Measurements from ENCODE around the gene GSPT2. TPM values are rescaled to one million over a fixed set of nuclear protein-coding genes. Genes with fewer than 3 reads are reported as not detected.

Gene GSPT2
- total RNA-seq, result 5.2 and 8.0 TPM in 2 replicates

GRCh38 chrX:51743179-51743957, at the start of gene GSPT2:
GSPT2 (plus strand) TSS chrX:51743442; CDS start chrX:51743627, 185 bp downstream.

GRCh38 chrX:51710277-51711164, 32.7 kb upstream of the GSPT2 start, which contains the start of gene CENPVL1:
CENPVL1 (plus strand) TSS chrX:51710512; CDS start chrX:51710512, 0 bp downstream.

Other genes with a start within 250 kb of the GSPT2 start
- gene NUDT11, start 246.8 kb upstream of the GSPT2 start, total RNA-seq, result 7.3 and 7.5 TPM in 2 replicates
- gene CENPVL3, start 124.5 kb upstream of the GSPT2 start, total RNA-seq, result not detected in 2 replicates
- gene CENPVL2, start 60.6 kb upstream of the GSPT2 start, total RNA-seq, result not detected in 2 replicates
- gene CENPVL1, start 32.9 kb upstream of the GSPT2 start, total RNA-seq, result not detected in 2 replicates
- gene MAGED1, start 150.2 kb downstream of the GSPT2 start, total RNA-seq, result 129 and 158 TPM in 2 replicates